Spinal cord (tissue), 10 donors: Measurements from ENCODE around the gene MORN4. TPM values are rescaled to one million over a fixed set of nuclear protein-coding genes. Genes with fewer than 3 reads are reported as not detected.

ENCODE experiments used
- DNase-seq, 6 donors: peaks; one replicate each; pipeline versions ENCODE4 v3.0.0 to v3.0.0-alpha.2; 2013 to 2015; ENCODE audit warnings: low spot score in 6 of 6, low read depth in 4 of 6
- H3K27ac ChIP-seq: one replicate; pipeline ENCODE4 v1.5.1; 2013; ENCODE audit warnings: low read depth, low read length, control low read depth
- H3K27me3 ChIP-seq: one replicate; pipeline ENCODE4 v1.6.1; 2013; ENCODE audit warnings: low read length; ENCODE audit not compliant: control insufficient read depth, insufficient read depth
- H3K36me3 ChIP-seq: one replicate; pipeline ENCODE4 v1.6.1; 2013; ENCODE audit warnings: low read length; ENCODE audit not compliant: control insufficient read depth, insufficient read depth
- H3K4me1 ChIP-seq: one replicate; pipeline ENCODE4 v1.6.1; 2013; ENCODE audit warnings: low read length; ENCODE audit not compliant: control insufficient read depth, insufficient read depth
- H3K4me3 ChIP-seq: one replicate; pipeline ENCODE4 v1.5.1; 2013; ENCODE audit warnings: low read depth, low read length, control low read depth
- H3K9me3 ChIP-seq: one replicate; pipeline ENCODE4 v1.6.1; 2013; ENCODE audit warnings: low read length; ENCODE audit not compliant: control insufficient read depth, insufficient read depth
- WGBS: methylation state at CpG from one replicate; pipeline ENCODE4 v1.1.5; 2013; ENCODE audit warnings: missing lambda C conversion rate; ENCODE audit not compliant: insufficient coverage; 5-methylcytosine and 5-hydroxymethylcytosine counted together
- polyA plus RNA-seq, 2 donors: library from polyadenylated mRNA; unstranded; fragments of 120-200 nt; gene quantifications; one replicate each; pipeline ENCODE4 v1.2.1, GENCODE V29; 2013; ENCODE audit not compliant: insufficient read length in 2 of 2
- total RNA-seq, 2 donors: library from RNA; depleted of rRNA in 1 of 2; stranded (reverse); fragments of 120-200 nt in 1 of 2; fragments of >200 nt in 1 of 2; gene quantifications; one replicate each; pipeline versions ENCODE4 v1.2.3 to v1.2.4, GENCODE V29; 2013 to 2014
- donor health status: healthy.

MORN4 gene
- total and polyA plus RNA-seq, 4 donors, result 19.2 to 45.7 (median 35.9) TPM

DNA sequence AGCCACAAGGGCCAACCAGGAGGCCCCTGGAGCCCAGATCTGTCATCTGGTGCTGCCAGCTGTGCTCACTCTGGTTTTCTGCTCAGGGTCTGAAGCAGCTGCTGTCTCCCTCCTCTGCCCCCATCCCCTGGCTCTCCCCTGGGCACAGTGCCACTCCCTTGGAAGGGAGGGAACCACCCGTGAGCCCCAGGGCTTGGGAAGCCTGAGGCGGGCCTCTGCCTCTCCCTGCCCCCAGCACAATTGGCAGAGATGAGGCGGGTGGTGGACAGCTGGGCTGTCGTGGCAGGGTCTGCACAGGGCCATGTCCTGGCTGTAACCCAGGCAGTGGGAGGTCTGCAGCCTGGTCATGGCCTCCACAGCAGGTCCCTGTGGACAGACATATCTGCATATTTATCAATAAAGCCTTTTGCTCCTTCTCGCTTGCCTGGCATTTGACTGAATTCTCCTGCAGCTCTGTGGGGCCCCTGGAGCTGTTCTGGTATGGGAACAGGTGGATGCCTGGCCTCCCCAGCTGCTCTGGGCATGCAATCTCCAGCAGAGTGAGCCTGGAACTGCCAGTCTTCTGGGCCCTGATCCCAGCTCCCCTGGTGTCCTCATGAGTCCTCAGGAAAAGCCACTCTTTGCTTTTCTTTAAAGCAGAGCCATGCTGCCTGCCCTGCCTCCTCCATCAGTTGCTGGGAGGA, 62.4 kb downstream of the MORN4 start:
- no peaks in the 10 kb centered on the region for H3K9me3 ChIP-seq
- peak in 1 of 6 donors; percentile 17 for DNase-seq
- H3K4me3 ChIP-seq, result no peak overlapping the region
- H3K27me3 ChIP-seq, result no peaks in the 10 kb centered on the region
- H3K4me1 ChIP-seq, result peaks cover 32% of the 10 kb centered on the region
- no peak overlapping the region for H3K27ac ChIP-seq
- H3K36me3 ChIP-seq, result peaks cover 31% of the 10 kb centered on the region
- 66% methylated on average over 5 of the region's 5 CpGs for WGBS

DNA sequence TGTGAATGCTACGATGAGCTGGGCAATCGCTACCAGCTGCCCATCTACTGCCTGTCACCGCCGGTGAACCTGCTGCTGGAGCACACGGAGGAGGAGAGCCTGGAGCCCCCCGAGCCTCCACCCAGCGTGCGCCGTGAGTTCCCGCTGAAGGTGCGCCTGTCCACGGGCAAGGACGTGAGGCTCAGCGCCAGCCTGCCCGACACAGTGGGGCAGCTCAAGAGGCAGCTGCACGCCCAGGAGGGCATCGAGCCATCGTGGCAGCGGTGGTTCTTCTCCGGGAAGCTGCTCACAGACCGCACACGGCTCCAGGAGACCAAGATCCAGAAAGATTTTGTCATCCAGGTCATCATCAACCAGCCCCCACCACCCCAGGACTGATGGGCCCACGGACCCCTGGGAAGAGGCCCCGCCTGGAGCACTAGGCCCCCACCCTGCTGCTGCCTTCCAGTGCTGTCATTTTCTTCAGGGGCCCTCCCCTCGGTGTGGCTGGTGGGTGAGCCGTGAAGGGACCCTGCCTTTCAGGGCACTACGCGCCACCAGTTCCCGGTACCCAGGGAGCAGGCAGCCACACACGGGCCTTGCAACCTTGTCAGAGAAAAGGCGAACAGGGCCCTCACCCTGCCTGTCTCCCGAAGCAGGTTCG, 63.0 kb downstream of the MORN4 start:
- DNase-seq, result no peak
- Histone ChIP-seq H3K4me1 (peaks cover 28% of the 10 kb centered on the region), H3K27ac (no peak overlapping the region), H3K4me3 (no peak overlapping the region), H3K36me3 (peaks cover 31% of the 10 kb centered on the region), H3K9me3 (no peaks in the 10 kb centered on the region), H3K27me3 (no peaks in the 10 kb centered on the region)
- WGBS, result 82% methylated on average over 33 of the region's 33 CpGs

DNA sequence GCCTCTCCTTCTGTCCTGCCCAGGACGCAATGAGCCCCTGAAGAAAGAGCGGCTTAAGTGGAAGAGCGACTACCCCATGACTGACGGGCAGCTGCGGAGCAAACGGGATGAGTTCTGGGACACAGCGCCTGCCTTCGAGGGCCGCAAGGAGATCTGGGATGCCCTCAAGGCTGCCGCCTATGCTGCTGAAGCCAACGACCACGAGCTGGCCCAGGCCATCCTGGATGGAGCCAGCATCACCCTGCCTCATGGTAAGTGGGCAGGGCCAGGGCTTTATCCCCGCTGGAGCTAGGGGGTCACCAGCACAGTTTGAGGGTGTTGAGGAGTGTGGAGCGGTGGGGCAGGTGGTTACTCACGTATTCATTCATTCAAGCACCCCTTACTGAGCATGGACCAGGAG, 65.4 kb downstream of the MORN4 start:
- no peaks in the 10 kb centered on the region for H3K9me3 ChIP-seq
- no peak for DNase-seq
- H3K36me3 ChIP-seq, result peaks cover 31% of the 10 kb centered on the region
- H3K4me1 ChIP-seq, result peaks cover 26% of the 10 kb centered on the region
- no peaks in the 10 kb centered on the region for H3K27me3 ChIP-seq
- no peak overlapping the region for H3K27ac ChIP-seq
- 91% methylated on average over 13 of the region's 15 CpGs for WGBS
- H3K4me3 ChIP-seq, result no peak overlapping the region

DNA sequence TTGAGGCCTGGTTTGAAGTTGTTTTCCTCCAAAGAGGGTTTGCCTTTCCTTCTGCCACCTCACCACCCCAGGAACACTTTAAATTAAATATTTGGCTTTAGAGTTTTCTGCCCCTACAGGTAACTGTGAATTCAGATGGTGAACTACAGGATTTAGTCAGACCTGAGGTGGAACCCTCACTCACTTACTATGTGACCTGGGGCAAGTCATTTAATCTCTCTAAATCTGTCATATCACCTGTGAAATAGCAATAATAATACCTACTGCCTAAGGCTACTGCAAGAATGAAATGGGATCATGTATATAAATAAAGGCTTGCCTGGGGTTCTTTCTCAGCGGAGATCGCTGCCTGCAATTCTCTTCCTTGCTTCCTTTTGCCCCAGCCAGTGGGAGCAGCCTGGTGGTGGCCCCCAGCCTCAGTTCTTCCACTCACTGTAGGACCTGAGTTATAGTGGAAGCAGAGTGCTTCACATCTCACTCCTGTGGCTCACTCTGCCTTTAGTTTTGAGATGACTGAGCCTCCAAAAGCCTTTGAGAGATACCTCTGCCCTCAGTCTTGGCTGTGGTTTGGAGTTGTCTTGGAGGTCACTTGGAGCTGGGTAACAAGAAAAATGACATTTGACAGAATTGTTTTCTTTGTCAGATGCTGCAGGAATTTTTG, 66.8 kb downstream of the MORN4 start:
- DNase-seq, result no peak
- H3K9me3 ChIP-seq, result no peaks in the 10 kb centered on the region
- H3K27ac ChIP-seq, result no peak overlapping the region
- H3K36me3 ChIP-seq, result peaks cover 27% of the 10 kb centered on the region
- no peaks in the 10 kb centered on the region for H3K27me3 ChIP-seq
- WGBS, result no CpG with 5 or more reads among the region's 2 CpGs
- H3K4me1 ChIP-seq, result peaks cover 12% of the 10 kb centered on the region
- no peak overlapping the region for H3K4me3 ChIP-seq

DNA sequence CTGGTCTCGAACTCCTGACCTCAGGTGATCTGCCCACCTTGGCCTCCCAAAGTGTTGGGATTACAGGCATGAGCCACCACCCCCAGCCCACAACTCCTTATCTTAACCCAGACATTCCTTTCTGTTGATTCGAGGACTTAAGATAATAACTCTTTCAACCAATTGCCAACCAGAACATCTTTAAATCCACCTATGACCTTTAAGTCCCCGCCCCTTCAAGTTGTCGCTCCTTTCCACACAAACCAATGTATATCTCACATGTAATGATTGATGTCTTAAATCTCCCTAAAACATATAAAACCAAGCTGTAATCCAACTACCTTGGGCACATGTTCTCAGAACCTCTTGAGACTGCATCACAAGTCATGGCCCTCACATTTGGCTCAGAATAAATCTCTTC, 68.5 kb downstream of the MORN4 start:
- H3K27ac ChIP-seq, result no peak overlapping the region
- no peaks in the 10 kb centered on the region for H3K27me3 ChIP-seq
- H3K9me3 ChIP-seq, result no peaks in the 10 kb centered on the region
- WGBS, result 93% methylated on average over 2 of the region's 4 CpGs
- no peak overlapping the region for H3K4me3 ChIP-seq
- DNase-seq, result no peak
- peaks cover 13% of the 10 kb centered on the region for H3K36me3 ChIP-seq
- H3K4me1 ChIP-seq, result no peaks in the 10 kb centered on the region

Other genes with a start within 250 kb of the MORN4 start
- 10 to 100 TPM in 1 of 2 donors, 1 to 10 TPM in 1; 9.7 to 18.0 TPM for gene RRP12, start 232.2 kb downstream of the MORN4 start, total RNA-seq
- 10 to 100 TPM; 20.9 to 28.3 TPM for gene RRP12, start 232.2 kb downstream of the MORN4 start, polyA plus RNA-seq
- gene PGAM1, start 207.3 kb downstream of the MORN4 start, total RNA-seq, result 100 to 1,000 TPM; 217 to 302 TPM
- 100 to 1,000 TPM; 381 to 404 TPM for gene PGAM1, start 207.3 kb downstream of the MORN4 start, polyA plus RNA-seq
- gene EXOSC1, start 187.5 kb downstream of the MORN4 start, total RNA-seq, result 10 to 100 TPM; 28.8 to 47.9 TPM
- 10 to 100 TPM; 29.9 to 37.9 TPM for gene EXOSC1, start 187.5 kb downstream of the MORN4 start, polyA plus RNA-seq
- gene ZDHHC16, start 187.3 kb downstream of the MORN4 start, total RNA-seq, result 10 to 100 TPM; 18.1 to 44.5 TPM
- 10 to 100 TPM; 46.8 to 52.9 TPM for gene ZDHHC16, start 187.3 kb downstream of the MORN4 start, polyA plus RNA-seq
- gene MMS19, start 135.1 kb downstream of the MORN4 start, total RNA-seq, result 10 to 100 TPM; 63.6 to 68.9 TPM
- gene MMS19, start 135.1 kb downstream of the MORN4 start, polyA plus RNA-seq, result 10 to 100 TPM; 68.9 to 84.3 TPM
- 10 to 100 TPM in 1 of 2 donors, 1 to 10 TPM in 1; 4.6 to 11.3 TPM for gene UBTD1, start 134.6 kb downstream of the MORN4 start, total RNA-seq
- gene UBTD1, start 134.6 kb downstream of the MORN4 start, polyA plus RNA-seq, result 10 to 100 TPM; 15.3 to 16.4 TPM
- under 1 TPM; 0.44 to 0.89 TPM for gene ANKRD2, start 60.7 kb downstream of the MORN4 start, total RNA-seq
- 1 to 10 TPM in 1 of 2 donors, under 1 TPM in 1; 0.71 to 1.4 TPM for gene ANKRD2, start 60.7 kb downstream of the MORN4 start, polyA plus RNA-seq
- gene HOGA1, start 49.1 kb downstream of the MORN4 start, total RNA-seq, result 1 to 10 TPM; 3.1 to 4.0 TPM
- 1 to 10 TPM; 2.6 to 4.0 TPM for gene HOGA1, start 49.1 kb downstream of the MORN4 start, polyA plus RNA-seq
- under 1 TPM in 1 of 2 donors, not detected in 1; 0.50 TPM for gene C10orf62, start 43.8 kb downstream of the MORN4 start, total RNA-seq
- under 1 TPM in 1 of 2 donors, not detected in 1; 0.26 TPM for gene C10orf62, start 43.8 kb downstream of the MORN4 start, polyA plus RNA-seq
- gene PI4K2A, start 7.2 kb upstream of the MORN4 start, total RNA-seq, result 10 to 100 TPM; 17.1 to 17.7 TPM
- 10 to 100 TPM; 20.4 to 21.2 TPM for gene PI4K2A, start 7.2 kb upstream of the MORN4 start, polyA plus RNA-seq
- 10 to 100 TPM; 11.6 to 18.7 TPM for gene AVPI1, start 53.7 kb upstream of the MORN4 start, total RNA-seq
- 10 to 100 TPM in 1 of 2 donors, 1 to 10 TPM in 1; 8.2 to 15.2 TPM for gene AVPI1, start 53.7 kb upstream of the MORN4 start, polyA plus RNA-seq
- gene MARVELD1, start 80.2 kb upstream of the MORN4 start, total RNA-seq, result 10 to 100 TPM; 11.7 to 31.5 TPM
- gene MARVELD1, start 80.2 kb upstream of the MORN4 start, polyA plus RNA-seq, result 10 to 100 TPM; 14.3 to 25.6 TPM
- gene ZFYVE27, start 103.6 kb upstream of the MORN4 start, total RNA-seq, result 10 to 100 TPM; 28.9 to 33.5 TPM
- gene ZFYVE27, start 103.6 kb upstream of the MORN4 start, polyA plus RNA-seq, result 10 to 100 TPM; 42.7 to 56.0 TPM
- 1 to 10 TPM; 6.7 to 9.6 TPM for gene SFRP5, start 138.5 kb upstream of the MORN4 start, total RNA-seq
- 1 to 10 TPM; 4.1 to 4.3 TPM for gene SFRP5, start 138.5 kb upstream of the MORN4 start, polyA plus RNA-seq
- gene GOLGA7B, start 216.3 kb upstream of the MORN4 start, total RNA-seq, result 10 to 100 TPM in 1 of 2 donors, 1 to 10 TPM in 1; 5.8 to 10.8 TPM
- gene GOLGA7B, start 216.3 kb upstream of the MORN4 start, polyA plus RNA-seq, result 10 to 100 TPM; 40.0 to 42.7 TPM